BJ (cell line): ENCODE results near the gene NENF. TPM values are rescaled to one million over a fixed set of nuclear protein-coding genes. Genes with fewer than 3 reads are reported as not detected.

ENCODE experiments used
- CTCF ChIA-PET: fragments of 350-600 bp; formaldehyde crosslinking; extraction: SDS; loops from one replicate; lab custom pipeline; 2021; ENCODE audit warnings: antibody characterized with exemption, inconsistent platforms; lab: Yijun Ruan, JAX
- POLR2A ChIA-PET: fragments of 300-600 bp; sonication (Branson Sonifier 250); formaldehyde crosslinking; extraction: SDS; loops from one replicate; lab custom pipeline; 2021; ENCODE audit warnings: antibody characterized with exemption; lab: Charles Lee
- DNase-seq: peaks from one replicate; pipeline ENCODE4 v3.0.0-alpha.2; 2011; ENCODE audit warnings: low read depth
- H3K27me3 ChIP-seq: 2 replicates; pipeline ENCODE4 v1.6.0; 2011; ENCODE audit warnings: low read length; ENCODE audit not compliant: control insufficient read depth, insufficient read depth
- H3K36me3 ChIP-seq: 2 replicates; pipeline ENCODE4 v1.5.1; 2011; ENCODE audit warnings: low read length; ENCODE audit not compliant: control insufficient read depth, insufficient read depth
- H3K4me3 ChIP-seq: 2 replicates; pipeline ENCODE4 v1.5.1; 2011; ENCODE audit warnings: low read depth, mild to moderate bottlenecking, control low read depth, low read length
- CTCF ChIP-seq: IDR thresholded peaks from 2 replicates; pipeline ENCODE4 v1.5.1; 2011; ENCODE audit warnings: low read depth, mild to moderate bottlenecking, control low read depth, inconsistent platforms, low read length, moderate library complexity; ENCODE audit not compliant: insufficient read depth
- polyA plus RNA-seq: library from polyadenylated mRNA; depleted of rRNA; stranded (reverse); fragments of >200 nt; gene quantifications from 2 replicates; pipeline ENCODE4 v1.2.3, GENCODE V29; 2011

Gene NENF
- polyA plus RNA-seq, 1 experiment: 85.6 TPM

GRCh38 chr1:212451416-212452322, 18.9 kb downstream of the NENF start:
- Histone ChIP-seq H3K4me3 (no peak overlapping the region), H3K27me3 (no peaks in the 10 kb centered on the region; the same call in 1 of the 2 replicates), H3K36me3 (no peaks in the 10 kb centered on the region)
- ChIA-PET POLR2A (no interaction called here), CTCF (interaction anchor here (1.5 to 7.8 kb wide), 3 partner anchors 85 to 416 kb away, joined by 4 to 176 read pairs (median 43); partner anchors contain the start of genes DTL and INTS7)
- DNase-seq: no peak
- no peak for TF ChIP-seq CTCF

- ChIA-PET CTCF (interaction anchor here (0.7 to 7.8 kb wide), 6 partner anchors 11 to 771 kb away, joined by 4 to 176 read pairs (median 25); partner anchors contain the start of genes DTL and INTS7), POLR2A (interaction anchor here (0.6 kb wide), 1 partner anchor 13 kb away, joined by 16 read pairs; no protein-coding TSS in a partner anchor)
- H3K4me3 ChIP-seq: no peak overlapping the region
- no peaks in the 10 kb centered on the region; the same call in 1 of the 2 replicates for H3K27me3 ChIP-seq
- peak; percentile 24 for DNase-seq
- no peaks in the 10 kb centered on the region for H3K36me3 ChIP-seq
- no peak for TF ChIP-seq CTCF
Observed at GRCh38 chr1:212452323-212453155, 19.8 kb downstream of the NENF start.

- CTCF ChIA-PET: interaction anchor here (0.6 to 7.8 kb wide), 8 partner anchors 12 to 778 kb away, joined by 4 to 176 read pairs (median 24); no protein-coding TSS in a partner anchor
- Histone ChIP-seq H3K27me3 (no peaks in the 10 kb centered on the region; the same call in 1 of the 2 replicates), H3K4me3 (no peak overlapping the region), H3K36me3 (no peaks in the 10 kb centered on the region)
- no peak for TF ChIP-seq CTCF
- POLR2A ChIA-PET: interaction anchor here (0.6 kb wide), 1 partner anchor 12 kb away, joined by 16 read pairs; no protein-coding TSS in a partner anchor
- no peak for DNase-seq
Observed at GRCh38 chr1:212453156-212453857, 20.6 kb downstream of the NENF start.

GRCh38 chr1:212454741-212455140, 22.0 kb downstream of the NENF start:
- H3K36me3 ChIP-seq: no peaks in the 10 kb centered on the region
- ChIA-PET POLR2A (no interaction called here), CTCF (interaction anchor here (0.9 to 7.8 kb wide), 13 partner anchors 11 to 777 kb away, joined by 3 to 176 read pairs (median 5); partner anchors contain the start of genes DTL and INTS7)
- H3K27me3 ChIP-seq: no peaks in the 10 kb centered on the region; the same call in 1 of the 2 replicates
- DNase-seq: no peak
- no peak overlapping the region for H3K4me3 ChIP-seq
- TF ChIP-seq CTCF: no peak
